ENCODE data around the gene DCAF4.
"Not testable (repeated sequence)": the region's sequence is repeated elsewhere in the genome, so short reads cannot be mapped to it uniquely, and the experiment has no call there.

Gene DCAF4

DNA sequence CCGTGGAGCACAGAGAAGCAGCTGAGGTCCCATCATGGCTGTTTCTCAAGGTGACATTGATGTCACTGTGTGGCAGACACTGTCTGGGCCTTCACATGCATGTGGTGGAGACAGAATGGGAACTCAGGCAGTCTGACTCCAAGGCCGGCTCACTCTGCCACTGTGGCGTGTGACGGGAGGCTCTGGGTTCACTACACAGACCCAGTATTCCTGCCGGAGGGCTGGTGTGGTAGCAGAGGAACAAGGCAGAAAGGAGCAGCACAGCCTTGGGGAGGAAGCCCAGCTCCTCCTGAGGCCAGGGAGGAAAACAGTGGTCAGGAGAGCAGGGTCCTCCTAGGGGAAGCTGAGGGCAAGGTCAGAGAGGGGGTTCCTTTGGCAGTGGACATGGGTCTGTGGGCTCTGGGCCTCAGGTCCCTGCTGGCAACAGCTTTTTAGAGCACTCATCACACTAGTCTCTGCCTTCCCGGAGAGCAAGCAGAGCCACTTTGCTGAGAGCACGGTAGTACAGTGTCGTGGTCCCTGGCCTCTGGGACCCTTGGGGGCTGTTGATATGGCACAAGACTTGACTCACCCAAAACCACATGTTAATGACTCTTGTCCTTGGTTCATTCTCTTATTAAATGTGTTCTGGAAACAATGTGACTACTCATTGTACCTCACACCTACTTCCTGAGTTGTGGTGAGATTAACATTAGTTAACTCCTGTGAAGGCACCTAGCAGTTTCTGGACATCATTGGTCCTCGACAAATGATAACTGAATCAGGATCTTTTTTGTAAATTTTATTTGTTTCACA is 21.3 kb downstream of the DCAF4 start:
- Histone ChIP-seq H3K4me3 (ENCODE audit: low read depth, low read length) (no peak overlapping the region), H3K4me1 (no peaks in the 10 kb centered on the region), H3K27me3 (ENCODE audit: control insufficient read depth, insufficient read depth, low read length) (no peaks in the 10 kb centered on the region), H3K4me2 (ENCODE audit: low read length) (no peak overlapping the region), H3K27ac (no peak overlapping the region), H3K9me3 (ENCODE audit: control insufficient read depth, low read length) (no peaks in the 10 kb centered on the region), H3K36me3 (ENCODE audit: control insufficient read depth, insufficient read depth, low read length) (no peaks in the 10 kb centered on the region), H2AFZ (no peak overlapping the region), H3K9ac (no peak overlapping the region), H3K79me2 (no peaks in the 10 kb centered on the region)
- TF ChIP-seq, protein P1, sequence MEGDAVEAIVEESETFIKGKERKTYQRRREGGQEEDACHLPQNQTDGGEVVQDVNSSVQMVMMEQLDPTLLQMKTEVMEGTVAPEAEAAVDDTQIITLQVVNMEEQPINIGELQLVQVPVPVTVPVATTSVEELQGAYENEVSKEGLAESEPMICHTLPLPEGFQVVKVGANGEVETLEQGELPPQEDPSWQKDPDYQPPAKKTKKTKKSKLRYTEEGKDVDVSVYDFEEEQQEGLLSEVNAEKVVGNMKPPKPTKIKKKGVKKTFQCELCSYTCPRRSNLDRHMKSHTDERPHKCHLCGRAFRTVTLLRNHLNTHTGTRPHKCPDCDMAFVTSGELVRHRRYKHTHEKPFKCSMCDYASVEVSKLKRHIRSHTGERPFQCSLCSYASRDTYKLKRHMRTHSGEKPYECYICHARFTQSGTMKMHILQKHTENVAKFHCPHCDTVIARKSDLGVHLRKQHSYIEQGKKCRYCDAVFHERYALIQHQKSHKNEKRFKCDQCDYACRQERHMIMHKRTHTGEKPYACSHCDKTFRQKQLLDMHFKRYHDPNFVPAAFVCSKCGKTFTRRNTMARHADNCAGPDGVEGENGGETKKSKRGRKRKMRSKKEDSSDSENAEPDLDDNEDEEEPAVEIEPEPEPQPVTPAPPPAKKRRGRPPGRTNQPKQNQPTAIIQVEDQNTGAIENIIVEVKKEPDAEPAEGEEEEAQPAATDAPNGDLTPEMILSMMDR (IDR thresholded peaks at IDR 0.05) = no peak

DNA sequence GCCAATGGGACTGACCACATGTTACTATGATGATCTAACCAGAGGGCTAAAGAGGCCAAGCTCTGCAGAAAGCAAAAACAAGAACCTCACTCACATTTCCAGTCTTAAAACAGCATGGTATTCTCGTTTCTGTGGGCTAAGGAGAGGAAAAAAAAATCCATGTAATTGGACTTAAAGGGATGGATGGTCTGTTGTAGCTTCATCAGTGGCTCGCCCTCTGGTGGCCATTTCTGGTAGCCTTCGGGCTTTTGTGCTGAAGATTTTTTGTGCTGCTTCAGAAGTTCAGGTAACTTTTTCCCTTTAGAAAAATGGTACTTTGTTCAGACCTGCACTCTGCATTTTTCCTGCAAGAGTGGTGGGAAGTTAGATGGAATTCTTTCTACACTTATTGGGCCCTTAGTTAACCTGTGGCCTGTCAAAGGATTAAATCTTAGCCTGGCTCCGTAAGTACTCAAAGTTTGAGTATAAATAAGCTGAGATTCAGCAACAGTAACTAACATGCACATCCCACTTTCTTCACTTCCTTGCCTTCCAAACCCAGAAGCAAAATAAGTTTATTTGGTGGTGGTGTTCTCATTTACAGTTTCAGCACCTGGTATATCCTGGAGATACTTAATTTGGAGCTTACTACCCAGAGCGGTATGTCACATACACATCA is 22.3 kb downstream of the DCAF4 start:
- Histone ChIP-seq H3K9ac (no peak overlapping the region), H3K27ac (no peak overlapping the region), H3K4me1 (no peaks in the 10 kb centered on the region), H3K79me2 (no peaks in the 10 kb centered on the region), H3K4me2 (ENCODE audit: low read length) (no peak overlapping the region), H3K9me3 (ENCODE audit: control insufficient read depth, low read length) (no peaks in the 10 kb centered on the region), H3K27me3 (ENCODE audit: control insufficient read depth, insufficient read depth, low read length) (no peaks in the 10 kb centered on the region), H3K4me3 (ENCODE audit: low read depth, low read length) (no peak overlapping the region), H3K36me3 (ENCODE audit: control insufficient read depth, insufficient read depth, low read length) (no peaks in the 10 kb centered on the region), H2AFZ (no peak overlapping the region)
- TF ChIP-seq, protein P1 (IDR thresholded peaks at IDR 0.05) = peak; percentile 88

DNA sequence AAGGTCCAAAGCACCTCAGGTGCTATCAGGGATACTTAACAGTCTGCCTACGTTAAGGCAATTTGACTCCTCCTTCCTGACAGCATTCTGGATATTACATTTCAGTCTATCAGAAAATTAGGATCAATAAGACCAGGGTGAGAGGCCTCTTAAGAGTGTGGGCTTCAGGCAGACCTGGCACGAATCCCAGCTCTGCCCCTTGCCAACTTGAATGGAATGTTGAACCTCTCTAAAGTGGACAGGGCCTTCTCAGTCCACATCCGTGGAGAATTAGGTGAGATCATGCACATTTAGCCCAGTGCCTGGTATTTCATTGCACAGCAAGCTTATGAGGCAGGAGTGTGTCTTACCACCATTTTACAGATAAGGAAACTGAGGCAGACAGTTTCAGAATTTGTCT is 25.9 kb downstream of the DCAF4 start:
- TF ChIP-seq, protein P1 (IDR thresholded peaks at IDR 0.05) = no peak
- no peaks in the 10 kb centered on the region for H3K27me3 ChIP-seq (ENCODE audit: control insufficient read depth, insufficient read depth, low read length)
- H3K4me3 ChIP-seq (ENCODE audit: low read depth, low read length) = no peak overlapping the region
- no peaks in the 10 kb centered on the region for H3K79me2 ChIP-seq
- H2AFZ ChIP-seq = no peak overlapping the region
- H3K4me1 ChIP-seq = no peaks in the 10 kb centered on the region
- no peaks in the 10 kb centered on the region for H3K9me3 ChIP-seq (ENCODE audit: control insufficient read depth, low read length)
- no peak overlapping the region for H3K27ac ChIP-seq
- H3K4me2 ChIP-seq (ENCODE audit: low read length) = no peak overlapping the region
- H3K36me3 ChIP-seq (ENCODE audit: control insufficient read depth, insufficient read depth, low read length) = no peaks in the 10 kb centered on the region
- H3K9ac ChIP-seq = no peak overlapping the region

DNA sequence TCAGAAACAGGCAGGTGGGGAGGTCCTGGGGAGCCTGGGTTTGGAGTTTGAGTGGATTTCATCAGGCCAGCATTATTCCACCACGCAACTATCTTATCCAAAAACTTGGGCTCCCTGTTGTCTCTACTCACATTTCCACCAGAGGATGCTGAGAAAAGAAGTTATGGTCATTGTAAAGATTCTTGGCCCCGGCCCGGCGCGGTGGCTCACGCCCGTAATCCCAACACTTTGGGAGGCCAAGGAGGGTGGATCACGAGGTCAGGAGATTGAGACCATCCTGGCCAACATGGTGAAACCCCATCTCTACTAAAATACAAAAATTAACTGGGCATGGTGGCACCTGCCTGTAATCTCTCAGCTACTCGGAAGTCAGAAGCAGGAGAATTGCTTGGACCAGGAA is 30.5 kb downstream of the DCAF4 start:
- not testable (repeated sequence) for H3K4me3 ChIP-seq (ENCODE audit: low read depth, low read length); H3K4me2 ChIP-seq (ENCODE audit: low read length); H2AFZ ChIP-seq; H3K36me3 ChIP-seq (ENCODE audit: control insufficient read depth, insufficient read depth, low read length); H3K27me3 ChIP-seq (ENCODE audit: control insufficient read depth, insufficient read depth, low read length); H3K27ac ChIP-seq; H3K4me1 ChIP-seq; H3K9ac ChIP-seq; H3K79me2 ChIP-seq; H3K9me3 ChIP-seq (ENCODE audit: control insufficient read depth, low read length)

DNA sequence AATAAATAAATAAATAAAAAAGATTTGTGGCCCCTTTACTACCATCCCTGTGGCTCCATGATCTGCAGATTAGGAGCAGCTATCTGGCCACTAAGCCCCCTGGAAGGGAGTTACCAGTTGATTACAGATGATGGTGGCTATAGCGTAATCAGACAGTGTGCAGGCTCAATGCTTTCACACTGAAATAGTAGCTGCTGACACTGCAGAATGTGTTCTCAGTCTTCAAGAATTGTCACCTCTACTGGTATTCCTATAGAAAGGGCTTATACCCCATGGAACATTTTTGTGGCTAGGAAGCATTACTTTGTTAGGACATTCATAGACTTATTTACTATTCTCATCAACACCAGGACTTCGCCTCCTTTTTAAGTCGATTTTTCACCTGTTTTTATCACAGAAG is 30.9 kb downstream of the DCAF4 start:
- H3K27ac ChIP-seq = no peak overlapping the region
- no peaks in the 10 kb centered on the region for H3K36me3 ChIP-seq (ENCODE audit: control insufficient read depth, insufficient read depth, low read length)
- H3K4me3 ChIP-seq (ENCODE audit: low read depth, low read length) = no peak overlapping the region
- no peaks in the 10 kb centered on the region for H3K4me1 ChIP-seq
- TF ChIP-seq, protein P1 (IDR thresholded peaks at IDR 0.05) = no peak
- H3K9me3 ChIP-seq (ENCODE audit: control insufficient read depth, low read length) = no peaks in the 10 kb centered on the region
- no peaks in the 10 kb centered on the region for H3K27me3 ChIP-seq (ENCODE audit: control insufficient read depth, insufficient read depth, low read length)
- H3K79me2 ChIP-seq = no peaks in the 10 kb centered on the region
- no peak overlapping the region for H3K4me2 ChIP-seq (ENCODE audit: low read length)
- no peak overlapping the region for H2AFZ ChIP-seq
- H3K9ac ChIP-seq = no peak overlapping the region
